PC-3 (cell line): ENCODE measurements around the gene GATAD2A. TPM values are rescaled to one million over a fixed set of nuclear protein-coding genes. Genes with fewer than 3 reads are reported as not detected.

Experiments used
- ATAC-seq: fragments of 200-7000 bp; cut with Tn5 transposase; 2 replicates; pipeline ENCODE4 v1.9.1; 2020; ENCODE audit warnings: mild to moderate bottlenecking, moderate library complexity
- BruUV-seq: library from RNA; stranded (reverse); fragments of 400-500 nt; replicated peaks from 2 replicates; lab custom pipeline; 2021; lab: Mats Ljungman, UMichigan
- CTCF ChIA-PET: fragments of 300-600 bp; sonication (Branson Sonifier 250); formaldehyde crosslinking; loops from one replicate; lab custom pipeline; 2022; ENCODE audit warnings: antibody characterized with exemption; lab: Charles Lee
- POLR2A ChIA-PET: fragments of 300-600 bp; sonication (Branson Sonifier 250); formaldehyde crosslinking; loops from one replicate; lab custom pipeline; 2022; ENCODE audit warnings: antibody characterized with exemption; ENCODE audit not compliant: unreplicated experiment; lab: Charles Lee
- DNase-seq: peaks from one replicate; pipeline ENCODE4 v3.0.0-alpha.2; 2015
- H2AFZ ChIP-seq: fragments of 300-600 bp; sonication (generic); 2 replicates; pipeline ENCODE4 v1.6.0; 2016; ENCODE audit warnings: antibody characterized with exemption, low read length
- H3F3A ChIP-seq: fragments of 300-600 bp; sonication (generic); one replicate; pipeline ENCODE4 v1.6.0; 2017; ENCODE audit warnings: antibody characterized with exemption, low read length, control low read depth, mild to moderate bottlenecking; ENCODE audit not compliant: unreplicated experiment
- H3K27ac ChIP-seq: fragments of 300-600 bp; sonication (generic); 2 replicates; pipeline ENCODE4 v1.5.1; 2016; ENCODE audit warnings: mild to moderate bottlenecking, low read length
- H3K27me3 ChIP-seq: fragments of 300-600 bp; sonication (generic); 2 replicates; pipeline ENCODE4 v1.6.1; 2016; ENCODE audit warnings: low read length, mixed read lengths
- H3K36me3 ChIP-seq: fragments of 300-600 bp; sonication (generic); 2 replicates; pipeline ENCODE4 v1.6.1; 2016; ENCODE audit warnings: low read depth, mixed run types, low read length, mixed read lengths
- H3K4me1 ChIP-seq: fragments of 300-600 bp; sonication (generic); 2 replicates; pipeline ENCODE4 v1.5.1; 2016; ENCODE audit warnings: low read length; ENCODE audit not compliant: insufficient read depth
- H3K4me2 ChIP-seq: fragments of 300-600 bp; sonication (generic); 2 replicates; pipeline ENCODE4 v1.6.0; 2016; ENCODE audit warnings: low read length
- H3K4me3 ChIP-seq: fragments of 300-600 bp; sonication (generic); 2 replicates; pipeline ENCODE4 v1.5.1; 2016; ENCODE audit warnings: mild to moderate bottlenecking, low read length, mixed read lengths
- H3K79me2 ChIP-seq: fragments of 300-600 bp; sonication (generic); 2 replicates; pipeline ENCODE4 v1.6.1; 2017; ENCODE audit warnings: low read length, mixed read lengths
- H3K9ac ChIP-seq: fragments of 300-600 bp; sonication (generic); 2 replicates; pipeline ENCODE4 v1.6.0; 2016; ENCODE audit warnings: mild to moderate bottlenecking, low read length
- H3K9me2 ChIP-seq: fragments of 300-600 bp; sonication (generic); replicated peaks from 2 replicates; pipeline ENCODE4 v1.6.1; 2016; ENCODE audit warnings: mixed run types, low read length, mixed read lengths
- H3K9me3 ChIP-seq: fragments of 300-600 bp; sonication (generic); 2 replicates; pipeline ENCODE4 v1.6.1; 2016; ENCODE audit warnings: low read length, mixed read lengths
- H4K20me1 ChIP-seq: fragments of 300-600 bp; sonication (generic); 2 replicates; pipeline ENCODE4 v1.6.1; 2016; ENCODE audit warnings: low read length, mixed read lengths
- EZH2 ChIP-seq: fragments of 300-600 bp; sonication (generic); IDR thresholded peaks from one replicate; pipeline ENCODE4 v1.6.1; 2017; ENCODE audit warnings: antibody characterized with exemption, mild to moderate bottlenecking, low read length; ENCODE audit not compliant: unreplicated experiment
- EZH2phosphoT487 ChIP-seq: fragments of 300-600 bp; sonication (generic); IDR thresholded peaks from 2 replicates; pipeline ENCODE4 v1.6.1; 2018; ENCODE audit warnings: mild to moderate bottlenecking, antibody characterized with exemption, low read length, borderline replicate concordance
- intact Hi-C: fragments of 100-400 bp; cut with micrococcal nuclease; formaldehyde crosslinking; loops from 2 replicates; pipeline ENCODE4 v1.9.0; 2023
- total RNA-seq: library from RNA; depleted of rRNA; stranded (reverse); fragments of >200 nt; gene quantifications from 2 replicates; pipeline ENCODE4 v1.2.3, GENCODE V29; 2014
- TF ChIP-seq, protein P1 (sequence below): fragments of 300-600 bp; sonication (generic); conservative IDR thresholded peaks from 2 replicates; pipeline ENCODE4 v1.5.1; 2017; ENCODE audit warnings: antibody characterized with exemption, low read depth, mild to moderate bottlenecking, low read length

Gene GATAD2A
- total RNA-seq, 1 experiment from 2014 or later = 104 TPM

DNA sequence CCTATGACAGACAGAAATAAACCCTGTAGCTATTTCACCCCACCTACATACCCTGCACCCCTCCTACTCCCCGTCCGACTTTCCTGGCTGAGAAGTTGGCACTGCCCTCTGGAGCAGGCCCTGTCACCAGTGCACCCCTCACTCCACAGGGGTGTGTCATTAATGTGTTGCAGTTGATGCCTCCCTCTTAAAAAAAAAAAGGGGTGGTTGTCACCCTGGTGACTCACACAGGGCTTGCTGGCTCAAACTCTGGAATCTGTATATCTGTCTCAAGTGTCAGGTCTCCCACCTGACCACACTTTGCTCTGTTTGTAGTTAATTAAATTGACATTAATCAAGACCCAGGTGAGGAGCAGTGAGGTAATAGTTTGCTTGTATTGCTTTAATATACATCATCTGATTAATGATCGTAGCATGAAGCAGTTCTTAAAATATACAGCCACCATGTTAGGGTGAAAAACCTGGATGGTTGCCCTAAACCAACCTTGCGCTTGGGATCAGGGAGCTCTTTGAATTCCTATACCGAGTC is 2.0 kb upstream of the GATAD2A start:
- intact Hi-C loops = no loop called here
- Histone ChIP-seq H3K36me3 (no peaks in the 10 kb centered on the region), H4K20me1 (peaks cover 20% of the 10 kb centered on the region), H3K4me3 (peak overlapping the region; percentile 0; the same call in 1 of the 2 replicates), H3K9me2 (no peaks in the 10 kb centered on the region), H3K27ac (peak overlapping the region; percentile 46), H3K9ac (no peak overlapping the region), H3K4me2 (peak overlapping the region; percentile 65), H3K4me1 (peaks cover 35% of the 10 kb centered on the region), H3K79me2 (peaks cover 70% of the 10 kb centered on the region), H3K9me3 (no peaks in the 10 kb centered on the region), H3F3A (peaks cover 5% of the 10 kb centered on the region), H2AFZ (no peak overlapping the region), H3K27me3 (no peaks in the 10 kb centered on the region)
- BruUV-seq = no TSS peak
- TF ChIP-seq EZH2 (no peak), EZH2phosphoT487 (no peak)
- TF ChIP-seq, protein P1, sequence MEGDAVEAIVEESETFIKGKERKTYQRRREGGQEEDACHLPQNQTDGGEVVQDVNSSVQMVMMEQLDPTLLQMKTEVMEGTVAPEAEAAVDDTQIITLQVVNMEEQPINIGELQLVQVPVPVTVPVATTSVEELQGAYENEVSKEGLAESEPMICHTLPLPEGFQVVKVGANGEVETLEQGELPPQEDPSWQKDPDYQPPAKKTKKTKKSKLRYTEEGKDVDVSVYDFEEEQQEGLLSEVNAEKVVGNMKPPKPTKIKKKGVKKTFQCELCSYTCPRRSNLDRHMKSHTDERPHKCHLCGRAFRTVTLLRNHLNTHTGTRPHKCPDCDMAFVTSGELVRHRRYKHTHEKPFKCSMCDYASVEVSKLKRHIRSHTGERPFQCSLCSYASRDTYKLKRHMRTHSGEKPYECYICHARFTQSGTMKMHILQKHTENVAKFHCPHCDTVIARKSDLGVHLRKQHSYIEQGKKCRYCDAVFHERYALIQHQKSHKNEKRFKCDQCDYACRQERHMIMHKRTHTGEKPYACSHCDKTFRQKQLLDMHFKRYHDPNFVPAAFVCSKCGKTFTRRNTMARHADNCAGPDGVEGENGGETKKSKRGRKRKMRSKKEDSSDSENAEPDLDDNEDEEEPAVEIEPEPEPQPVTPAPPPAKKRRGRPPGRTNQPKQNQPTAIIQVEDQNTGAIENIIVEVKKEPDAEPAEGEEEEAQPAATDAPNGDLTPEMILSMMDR = no peak
- CTCF ChIA-PET = interaction anchor here (1.0 kb wide), 1 partner anchor 72 kb away, joined by 3 read pairs; no protein-coding TSS in a partner anchor
- POLR2A ChIA-PET = interaction anchor here (0.6 kb wide), 1 partner anchor 31 kb away, joined by 3 read pairs; no protein-coding TSS in a partner anchor
- DNase-seq (peak; percentile 66), ATAC-seq (peak; percentile 8)

GRCh38 chr19:19405971-19406877 is 749 bp downstream of the GATAD2A start:
- H3K4me1 ChIP-seq = peaks cover 51% of the 10 kb centered on the region
- BruUV-seq = no TSS peak
- POLR2A ChIA-PET = no interaction called here

More at GRCh38 chr19:19405971-19406877, 749 bp downstream of the GATAD2A start:
- ATAC-seq (peak; percentile 6), DNase-seq (peak; percentile 54)
- Histone ChIP-seq H3K9me2 (no peaks in the 10 kb centered on the region), H3K4me3 (peak overlapping the region; percentile 85), H2AFZ (peak overlapping the region; percentile 49; the same call in 1 of the 2 replicates), H3K27me3 (no peaks in the 10 kb centered on the region), H3K79me2 (peaks cover 85% of the 10 kb centered on the region), H3K36me3 (no peaks in the 10 kb centered on the region), H3K9me3 (no peaks in the 10 kb centered on the region), H3F3A (peaks cover 5% of the 10 kb centered on the region), H3K9ac (peak overlapping the region; percentile 88), H3K27ac (peak overlapping the region; percentile 54), H3K4me2 (peak overlapping the region; percentile 98), H4K20me1 (peaks cover 46% of the 10 kb centered on the region)
- no peak for TF ChIP-seq EZH2phosphoT487
- TF ChIP-seq, protein P1 = no peak
- no peak for TF ChIP-seq EZH2
- CTCF ChIA-PET = interaction anchor here (1.0 to 1.1 kb wide), 3 partner anchors 21 to 42 kb away, joined by 3 to 4 read pairs (median 4); no protein-coding TSS in a partner anchor
- intact Hi-C loops = loop anchor here (1.0 to 2.0 kb wide), 2 partner anchors 21 to 83 kb away; no protein-coding TSS in a partner anchor
